Smooth muscle cell (in vitro differentiated cells): ENCODE measurements around the gene RIC1. TPM values are rescaled to one million over a fixed set of nuclear protein-coding genes. Genes with fewer than 3 reads are reported as not detected.

Experiments
- DNase-seq: peaks from one replicate; lab custom pipeline; 2025; ENCODE audit not compliant: unreplicated experiment; lab: John Stamatoyannopoulos, UW
- H2AFZ ChIP-seq: fragments of 200-600 bp; sonication (generic); 2 replicates; pipeline ENCODE4 v1.6.0; 2016; ENCODE audit warnings: antibody characterized with exemption, low read depth, mild to moderate bottlenecking
- H3F3A ChIP-seq: fragments of 200-600 bp; sonication (generic); 2 replicates; pipeline ENCODE4 v1.6.0; 2017; ENCODE audit warnings: antibody characterized with exemption, low read depth
- H3K27ac ChIP-seq: fragments of 200-600 bp; sonication (generic); 2 replicates; pipeline ENCODE4 v1.5.1; 2016; ENCODE audit warnings: low read depth, mild to moderate bottlenecking
- H3K27me3 ChIP-seq: fragments of 200-600 bp; sonication (generic); 2 replicates; pipeline ENCODE4 v1.6.1; 2016; ENCODE audit warnings: low read depth, mild to moderate bottlenecking
- H3K36me3 ChIP-seq: fragments of 200-600 bp; sonication (generic); 2 replicates; pipeline ENCODE4 v1.5.1; 2016; ENCODE audit warnings: low read depth
- H3K4me1 ChIP-seq: fragments of 200-600 bp; sonication (generic); 2 replicates; pipeline ENCODE4 v1.5.1; 2016; ENCODE audit warnings: low read depth
- H3K4me2 ChIP-seq: fragments of 200-600 bp; sonication (generic); 2 replicates; pipeline ENCODE4 v1.6.0; 2016; ENCODE audit warnings: mild to moderate bottlenecking
- H3K4me3 ChIP-seq: fragments of 200-600 bp; sonication (generic); 2 replicates; pipeline ENCODE4 v1.5.1; 2016; ENCODE audit warnings: mild to moderate bottlenecking
- H3K79me2 ChIP-seq: fragments of 200-600 bp; sonication (generic); 2 replicates; pipeline ENCODE4 v1.6.0; 2016; ENCODE audit warnings: low read depth, mild to moderate bottlenecking
- H3K9ac ChIP-seq: fragments of 200-600 bp; sonication (generic); 2 replicates; pipeline ENCODE4 v1.6.0; 2016; ENCODE audit warnings: low read depth
- H3K9me3 ChIP-seq: fragments of 200-600 bp; sonication (generic); replicated peaks from 2 replicates; pipeline ENCODE4 v1.5.1; 2016; ENCODE audit warnings: low read depth
- H4K20me1 ChIP-seq: fragments of 200-600 bp; sonication (generic); 2 replicates; pipeline ENCODE4 v1.6.0; 2016; ENCODE audit warnings: low read depth
- WGBS: methylation state at CpG from one replicate; pipeline ENCODE4 v1.1.7; 2016; ENCODE audit warnings: low lambda C conversion rate; 5-methylcytosine and 5-hydroxymethylcytosine counted together
- polyA plus RNA-seq: library from polyadenylated mRNA; unstranded; fragments of >200 nt; fragmentation: Nextera tagmentation; extraction: Ambion mirVana; gene quantifications from 2 replicates; pipeline ENCODE4 v1.2.1, GENCODE V29; 2016
- total RNA-seq: library from RNA; depleted of rRNA; stranded (reverse); fragments of >200 nt; gene quantifications from 2 replicates; pipeline ENCODE4 v1.2.3, GENCODE V29; 2014
- TF ChIP-seq, protein P1 (sequence below): fragments of 200-600 bp; sonication (generic); IDR thresholded peaks from 2 replicates; pipeline ENCODE4 v1.5.1; 2017; ENCODE audit warnings: borderline replicate concordance, mild to moderate bottlenecking, antibody characterized with exemption; ENCODE audit not compliant: insufficient read depth, poor library complexity, severe bottlenecking

Gene RIC1
- total and polyA plus RNA-seq, 2 experiments from 2014 or later, result 9.9 to 52.4 TPM

DNA sequence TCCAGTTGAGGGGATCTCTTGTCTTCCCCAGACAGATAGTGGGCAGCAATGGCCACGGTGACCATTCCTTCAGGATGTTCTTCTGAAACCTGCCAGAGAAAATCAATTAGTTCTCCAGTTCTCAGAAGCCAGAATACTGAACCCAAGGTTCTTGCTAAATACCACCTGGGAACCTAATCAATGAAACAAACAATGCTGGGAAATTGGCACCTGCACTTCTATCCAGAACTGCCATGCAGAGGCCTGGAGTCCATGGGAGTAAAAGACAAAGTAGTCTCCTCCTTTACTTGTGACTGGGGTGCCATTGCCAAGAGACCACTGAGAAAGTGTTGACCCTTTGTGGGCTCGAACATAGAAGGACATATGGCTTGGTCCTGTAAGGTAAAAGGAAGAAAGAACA lies 158.3 kb downstream of the RIC1 start:
- no peaks in the 10 kb centered on the region for H4K20me1 ChIP-seq
- no peak overlapping the region for H3K9ac ChIP-seq
- no peak overlapping the region for H3K4me3 ChIP-seq
- no peaks in the 10 kb centered on the region for H3F3A ChIP-seq
- H3K9me3 ChIP-seq, result no peaks in the 10 kb centered on the region
- no peak overlapping the region for H3K4me2 ChIP-seq
- TF ChIP-seq, protein P1, sequence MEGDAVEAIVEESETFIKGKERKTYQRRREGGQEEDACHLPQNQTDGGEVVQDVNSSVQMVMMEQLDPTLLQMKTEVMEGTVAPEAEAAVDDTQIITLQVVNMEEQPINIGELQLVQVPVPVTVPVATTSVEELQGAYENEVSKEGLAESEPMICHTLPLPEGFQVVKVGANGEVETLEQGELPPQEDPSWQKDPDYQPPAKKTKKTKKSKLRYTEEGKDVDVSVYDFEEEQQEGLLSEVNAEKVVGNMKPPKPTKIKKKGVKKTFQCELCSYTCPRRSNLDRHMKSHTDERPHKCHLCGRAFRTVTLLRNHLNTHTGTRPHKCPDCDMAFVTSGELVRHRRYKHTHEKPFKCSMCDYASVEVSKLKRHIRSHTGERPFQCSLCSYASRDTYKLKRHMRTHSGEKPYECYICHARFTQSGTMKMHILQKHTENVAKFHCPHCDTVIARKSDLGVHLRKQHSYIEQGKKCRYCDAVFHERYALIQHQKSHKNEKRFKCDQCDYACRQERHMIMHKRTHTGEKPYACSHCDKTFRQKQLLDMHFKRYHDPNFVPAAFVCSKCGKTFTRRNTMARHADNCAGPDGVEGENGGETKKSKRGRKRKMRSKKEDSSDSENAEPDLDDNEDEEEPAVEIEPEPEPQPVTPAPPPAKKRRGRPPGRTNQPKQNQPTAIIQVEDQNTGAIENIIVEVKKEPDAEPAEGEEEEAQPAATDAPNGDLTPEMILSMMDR, result no peak
- H2AFZ ChIP-seq, result no peak overlapping the region
- peaks cover 3% of the 10 kb centered on the region for H3K36me3 ChIP-seq
- H3K27me3 ChIP-seq, result no peaks in the 10 kb centered on the region
- no peak overlapping the region for H3K27ac ChIP-seq
- no peak for DNase-seq
- H3K79me2 ChIP-seq, result no peaks in the 10 kb centered on the region
- H3K4me1 ChIP-seq, result no peaks in the 10 kb centered on the region
- WGBS, result 98% methylated on average over 2 of the region's 2 CpGs

- TF ChIP-seq, protein P1, result no peak
- 96% methylated on average over 2 of the region's 2 CpGs for WGBS
- H3K36me3 ChIP-seq, result no peaks in the 10 kb centered on the region
These were observed 158.9 kb downstream of the RIC1 start for GRCh38 chr9:5787759-5788302.

DNA sequence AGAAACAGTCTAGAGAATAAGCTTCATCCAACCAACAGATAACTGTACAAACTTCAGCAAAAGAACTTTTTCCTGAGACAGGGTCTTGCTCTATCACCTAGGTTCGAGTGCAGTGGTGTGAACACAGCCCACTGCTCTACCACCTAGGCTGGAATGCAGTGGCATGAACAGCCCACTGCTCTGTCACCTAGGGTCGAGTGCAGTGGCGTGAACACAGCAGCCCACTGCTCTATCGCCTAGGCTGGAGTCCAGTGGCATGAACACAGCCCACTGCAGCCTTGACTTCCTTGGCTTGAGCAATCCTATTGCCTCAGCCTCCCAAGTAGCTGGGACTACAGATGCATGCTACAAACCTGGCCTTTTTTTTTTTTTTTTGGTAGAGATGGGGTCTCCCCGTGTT lies 160.6 kb downstream of the RIC1 start:
- TF ChIP-seq, protein P1, result no peak
- no peak for DNase-seq
- WGBS, result 97% methylated on average over 4 of the region's 5 CpGs
- Histone ChIP-seq H2AFZ (no peak overlapping the region), H3K4me2 (no peak overlapping the region), H3K4me3 (no peak overlapping the region), H3F3A (no peaks in the 10 kb centered on the region), H3K27ac (no peak overlapping the region), H3K27me3 (no peaks in the 10 kb centered on the region), H3K4me1 (no peaks in the 10 kb centered on the region), H3K79me2 (no peaks in the 10 kb centered on the region), H3K9me3 (no peaks in the 10 kb centered on the region), H3K9ac (no peak overlapping the region), H4K20me1 (no peaks in the 10 kb centered on the region), H3K36me3 (no peaks in the 10 kb centered on the region)

More at GRCh38 chr9:5787759-5788302, 158.9 kb downstream of the RIC1 start:
- H3K4me1 ChIP-seq, result no peaks in the 10 kb centered on the region
- H3K4me2 ChIP-seq, result no peak overlapping the region
- H2AFZ ChIP-seq, result no peak overlapping the region
- H3K9me3 ChIP-seq, result no peaks in the 10 kb centered on the region
- H3K27ac ChIP-seq, result no peak overlapping the region
- H4K20me1 ChIP-seq, result no peaks in the 10 kb centered on the region
- H3K4me3 ChIP-seq, result no peak overlapping the region
- no peaks in the 10 kb centered on the region for H3F3A ChIP-seq
- H3K9ac ChIP-seq, result no peak overlapping the region
- H3K27me3 ChIP-seq, result no peaks in the 10 kb centered on the region
- DNase-seq, result no peak
- no peaks in the 10 kb centered on the region for H3K79me2 ChIP-seq

- WGBS, result 100% methylated on average over 1 of the region's 1 CpG
- H3K9me3 ChIP-seq, result no peaks in the 10 kb centered on the region
These were observed 162.0 kb downstream of the RIC1 start for GRCh38 chr9:5790923-5791322.

More at GRCh38 chr9:5790923-5791322, 162.0 kb downstream of the RIC1 start:
- Histone ChIP-seq H2AFZ (no peak overlapping the region), H3K4me3 (no peak overlapping the region), H4K20me1 (no peaks in the 10 kb centered on the region), H3K36me3 (no peaks in the 10 kb centered on the region), H3K27ac (no peak overlapping the region), H3K27me3 (no peaks in the 10 kb centered on the region), H3K9ac (no peak overlapping the region), H3K79me2 (no peaks in the 10 kb centered on the region), H3K4me2 (no peak overlapping the region), H3F3A (no peaks in the 10 kb centered on the region), H3K4me1 (no peaks in the 10 kb centered on the region)
- TF ChIP-seq, protein P1, result no peak
- no peak for DNase-seq
